Measurements from ENCODE around the gene ANGPT4. TPM values are rescaled to one million over a fixed set of nuclear protein-coding genes. Genes with fewer than 3 reads are reported as not detected.
"Not testable (repeated sequence)": the region's sequence is repeated elsewhere in the genome, so short reads cannot be mapped to it uniquely, and the experiment has no call there.

Gene ANGPT4
- total RNA-seq, 1 experiment from 2014 or later, result 0.20 TPM

- H3K27ac Mint-ChIP-seq, result no peak overlapping the region
- H3K36me3 Mint-ChIP-seq, result peaks cover 7% of the 10 kb centered on the region; the same call in 1 of the 2 replicates
- TF ChIP-seq CREM (CRISPR knock-in tag; IDR thresholded peaks at IDR 0.05) (no peak), USF1 (CRISPR knock-in tag; IDR thresholded peaks at IDR 0.05) (no peak), ZMAT4 (CRISPR knock-in tag; IDR thresholded peaks at IDR 0.05) (no peak), JUN (CRISPR knock-in tag; IDR thresholded peaks at IDR 0.05) (no peak), ZBTB43 (CRISPR knock-in tag; IDR thresholded peaks at IDR 0.05) (no peak)
- H3K4me1 Mint-ChIP-seq, result no peaks in the 10 kb centered on the region
- no peak for DNase-seq (ENCODE audit: low spot score)
- no peak overlapping the region for H3K4me3 Mint-ChIP-seq
- peaks cover 36% of the 10 kb centered on the region for H3K9me3 Mint-ChIP-seq
- POLR2A ChIA-PET, result no interaction called here
- CTCF ChIA-PET, result interaction anchor here (0.6 kb wide), 1 partner anchor 12 kb away, joined by 3 read pairs; no protein-coding TSS in a partner anchor
- ATAC-seq, result no peak
- H3K27me3 Mint-ChIP-seq (ENCODE audit: low read depth), result peaks cover 5% of the 10 kb centered on the region
Observed at GRCh38 chr20:896501-897025, 19.6 kb downstream of the ANGPT4 start.

GRCh38 chr20:892371-892770 lies 23.8 kb downstream of the ANGPT4 start:
- H3K27ac Mint-ChIP-seq; H3K27me3 Mint-ChIP-seq (ENCODE audit: low read depth); H3K4me1 Mint-ChIP-seq; CTCF ChIA-PET; DNase-seq (ENCODE audit: low spot score); H3K4me3 Mint-ChIP-seq; ATAC-seq; H3K36me3 Mint-ChIP-seq: not testable (repeated sequence)
- H3K9me3 Mint-ChIP-seq, result peaks cover 14% of the 10 kb centered on the region
- POLR2A ChIA-PET, result interaction anchor here (0.7 kb wide), 1 partner anchor 178 kb away, joined by 3 read pairs; no protein-coding TSS in a partner anchor

- Mint-ChIP-seq H3K27me3 (ENCODE audit: low read depth) (peaks cover 5% of the 10 kb centered on the region), H3K4me3 (no peak overlapping the region), H3K4me1 (peaks cover 5% of the 10 kb centered on the region; the same call in 1 of the 2 replicates), H3K9me3 (peaks cover 8% of the 10 kb centered on the region), H3K27ac (no peak overlapping the region), H3K36me3 (no peaks in the 10 kb centered on the region)
- ATAC-seq (no peak), DNase-seq (ENCODE audit: low spot score) (no peak)
- POLR2A ChIA-PET, result interaction anchor here (0.7 kb wide), 1 partner anchor 178 kb away, joined by 3 read pairs; no protein-coding TSS in a partner anchor
- TF ChIP-seq FOXJ3 (CRISPR knock-in tag; IDR thresholded peaks at IDR 0.05; ENCODE audit: borderline replicate concordance) (no peak), MLX (CRISPR knock-in tag; IDR thresholded peaks at IDR 0.05) (no peak), CREB1 (CRISPR knock-in tag; IDR thresholded peaks at IDR 0.05) (no peak), ZNF416 (CRISPR knock-in tag; IDR thresholded peaks at IDR 0.05) (no peak), GTF2I (CRISPR knock-in tag; conservative IDR thresholded peaks at IDR 0.05) (no peak), CDX4 (CRISPR knock-in tag; IDR thresholded peaks at IDR 0.05; ENCODE audit: borderline replicate concordance) (no peak), ELF4 (CRISPR knock-in tag; IDR thresholded peaks at IDR 0.05; ENCODE audit: low read depth) (no peak), NFYB (CRISPR knock-in tag; conservative IDR thresholded peaks at IDR 0.05; ENCODE audit: low read depth) (no peak), TEAD1 (CRISPR knock-in tag; IDR thresholded peaks at IDR 0.05) (no peak), E2F5 (CRISPR knock-in tag; IDR thresholded peaks at IDR 0.05) (no peak), MXD4 (CRISPR knock-in tag; IDR thresholded peaks at IDR 0.05; ENCODE audit: borderline replicate concordance) (no peak), ZNF263 (CRISPR knock-in tag; IDR thresholded peaks at IDR 0.05; ENCODE audit: low read depth) (no peak), PREB (CRISPR knock-in tag; IDR thresholded peaks at IDR 0.05; ENCODE audit: borderline replicate concordance) (no peak), FOXP1 (CRISPR knock-in tag; IDR thresholded peaks at IDR 0.05; ENCODE audit: borderline replicate concordance) (no peak), SMAD3 (CRISPR knock-in tag; IDR thresholded peaks at IDR 0.05; ENCODE audit: borderline replicate concordance) (no peak), ZNF121 (CRISPR knock-in tag; IDR thresholded peaks at IDR 0.05) (no peak)
- CTCF ChIA-PET, result no interaction called here
Observed at GRCh38 chr20:891706-892080, 24.4 kb downstream of the ANGPT4 start.

Data from WTC11 (cell line).